NCI-H2196 (cell line): ENCODE data around the gene DDX11.
A peak's percentile ranks its signal among the peaks of the same experiment; 100 is the strongest.
"Not testable (repeated sequence)": the region's sequence is repeated elsewhere in the genome, so short reads cannot be mapped to it uniquely, and the experiment has no call there.

Experiments
- DNase-seq: peaks from one replicate; lab custom pipeline; 2025; ENCODE audit not compliant: unreplicated experiment; lab: John Stamatoyannopoulos, UW

Gene DDX11

DNA sequence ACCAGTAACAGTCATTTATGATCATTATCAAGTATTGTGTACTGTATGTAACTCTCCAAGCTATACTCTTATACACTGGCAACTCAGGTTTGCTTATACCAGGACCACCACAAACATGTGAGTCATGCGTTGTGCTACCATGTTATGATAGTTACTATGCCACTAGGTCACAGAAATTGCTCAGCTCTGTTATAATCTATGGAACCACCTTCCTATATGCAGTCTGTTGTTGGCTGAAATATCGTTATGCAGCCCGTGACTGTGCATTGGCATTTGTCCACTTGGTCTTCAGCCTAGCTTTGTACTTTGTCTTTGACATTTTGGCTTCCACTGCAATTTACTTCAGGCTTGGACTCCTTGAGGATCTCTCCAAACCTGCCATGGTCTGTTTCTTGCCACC is 7.5 kb upstream of the DDX11 start:
- not testable (repeated sequence) for DNase-seq

DNA sequence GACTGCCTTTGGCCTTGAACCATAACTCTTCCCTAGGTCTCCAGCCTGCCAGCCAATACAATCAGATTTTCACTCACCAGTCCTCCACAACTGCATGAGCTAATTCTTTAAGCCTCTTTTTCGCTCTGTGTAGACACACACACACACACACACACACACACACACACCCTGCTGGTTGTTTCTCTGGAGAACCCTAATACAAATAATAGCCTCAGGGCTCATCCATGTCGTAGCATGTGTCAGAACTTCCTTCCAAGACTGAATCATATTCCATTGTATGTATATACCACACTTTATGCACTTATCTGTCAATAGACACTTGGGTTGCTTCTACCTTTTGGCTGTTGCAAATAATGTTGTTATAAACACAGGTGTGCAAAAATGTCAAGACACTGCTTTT is 6.0 kb upstream of the DDX11 start:
- DNase-seq = not testable (repeated sequence)

- not testable (repeated sequence) for DNase-seq
Measured at GRCh38 chr12:31070971-31071740, 2.5 kb upstream of the DDX11 start.

- DNase-seq = peak; percentile 12
Measured at GRCh38 chr12:31072962-31073361, 698 bp upstream of the DDX11 start.

DNA sequence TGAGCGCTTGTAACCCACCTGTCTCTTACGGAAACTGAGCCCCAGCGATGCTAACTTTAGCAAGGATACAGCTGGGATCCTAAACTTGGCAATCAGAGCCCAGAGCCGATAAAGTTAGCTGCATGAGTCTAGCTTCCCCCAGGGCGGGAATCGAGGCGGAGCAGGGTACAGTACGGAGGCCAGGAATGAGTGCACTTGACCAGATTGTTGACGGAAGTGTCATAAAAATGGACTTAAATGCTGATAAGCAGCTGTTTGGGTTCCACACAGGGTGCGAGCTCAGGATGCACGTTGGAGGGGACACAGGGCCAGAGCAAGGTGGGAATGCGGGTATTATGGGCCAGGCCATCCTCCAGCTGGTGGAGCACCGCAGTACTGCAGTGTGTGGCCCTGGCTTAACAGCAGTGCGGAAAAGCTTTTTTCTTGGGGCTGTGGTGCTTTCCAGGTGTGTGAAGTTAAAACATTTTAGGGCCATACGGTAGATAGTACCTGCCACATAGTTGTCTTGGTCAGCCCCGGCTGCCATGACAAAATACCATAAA is 744 bp downstream of the DDX11 start:
- DNase-seq = not testable (repeated sequence)

GRCh38 chr12:31076150-31076549 is 2.5 kb downstream of the DDX11 start:
- not testable (repeated sequence) for DNase-seq

DNA sequence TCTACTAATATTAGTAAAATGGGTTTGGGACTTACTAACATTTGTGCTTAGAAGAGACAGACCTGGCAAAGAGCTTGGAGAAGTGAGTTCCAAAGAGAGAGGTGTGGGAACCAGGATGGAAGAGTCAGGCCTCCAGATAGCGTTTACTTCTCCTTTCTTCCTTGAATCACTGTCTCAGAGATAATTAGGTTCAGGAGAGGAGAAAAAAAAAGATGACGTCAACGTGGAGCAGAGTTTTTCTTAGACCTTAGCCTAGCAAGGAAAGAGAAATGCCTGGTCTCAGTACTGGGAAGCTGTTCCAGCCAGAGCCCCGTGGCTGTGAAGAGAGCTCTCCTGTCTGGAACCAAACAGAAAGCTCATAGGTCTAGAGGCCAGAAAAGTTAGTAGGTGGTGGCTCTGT is 3.4 kb downstream of the DDX11 start:
- DNase-seq = not testable (repeated sequence)

GRCh38 chr12:31077998-31078397 is 4.3 kb downstream of the DDX11 start:
- DNase-seq = not testable (repeated sequence)

GRCh38 chr12:31079421-31079820 is 5.8 kb downstream of the DDX11 start:
- DNase-seq = not testable (repeated sequence)

- DNase-seq = not testable (repeated sequence)
Measured at GRCh38 chr12:31080221-31080620, 6.6 kb downstream of the DDX11 start.

DNA sequence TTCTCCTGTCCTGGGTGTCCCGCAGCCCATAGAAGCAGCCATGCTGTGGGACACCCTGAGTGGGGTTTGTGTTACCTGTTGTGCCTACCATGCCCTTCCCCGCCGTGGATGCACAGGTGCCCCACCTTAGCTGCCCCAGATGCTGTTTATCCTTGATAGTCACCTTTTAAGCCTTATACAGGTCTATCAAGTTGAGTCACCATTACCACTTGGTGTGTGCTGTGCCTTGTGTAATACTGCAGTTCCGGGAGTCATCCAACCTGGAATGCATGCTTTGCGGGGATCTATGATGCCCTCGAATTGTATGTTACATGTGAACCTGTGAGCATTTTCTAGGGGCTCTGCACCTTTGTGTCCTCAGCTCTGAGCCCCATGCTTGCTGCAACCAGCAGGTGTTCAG is 7.6 kb downstream of the DDX11 start:
- not testable (repeated sequence) for DNase-seq

DNA sequence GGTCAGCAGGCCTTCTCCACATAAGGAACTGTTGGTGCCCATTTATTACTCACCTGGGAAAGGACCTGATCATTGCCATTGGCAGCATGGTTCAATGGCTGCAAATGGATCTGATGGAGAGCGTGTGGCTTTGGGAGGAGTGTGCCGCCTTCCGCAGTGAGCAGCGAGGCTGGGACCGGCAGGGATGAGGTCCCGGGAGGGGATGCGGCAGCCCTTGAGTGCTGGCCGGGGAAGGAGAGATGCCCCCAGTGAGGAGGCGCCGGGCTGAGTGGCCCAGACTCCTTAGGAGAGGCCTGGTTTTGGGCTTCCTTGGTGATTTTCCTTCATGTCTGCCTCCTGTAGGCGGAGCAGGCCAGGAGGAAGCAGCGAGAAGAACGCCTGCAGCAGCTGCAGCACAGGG is 10.6 kb downstream of the DDX11 start:
- not testable (repeated sequence) for DNase-seq

- not testable (repeated sequence) for DNase-seq
Measured at GRCh38 chr12:31086032-31086431, 12.4 kb downstream of the DDX11 start.

DNA sequence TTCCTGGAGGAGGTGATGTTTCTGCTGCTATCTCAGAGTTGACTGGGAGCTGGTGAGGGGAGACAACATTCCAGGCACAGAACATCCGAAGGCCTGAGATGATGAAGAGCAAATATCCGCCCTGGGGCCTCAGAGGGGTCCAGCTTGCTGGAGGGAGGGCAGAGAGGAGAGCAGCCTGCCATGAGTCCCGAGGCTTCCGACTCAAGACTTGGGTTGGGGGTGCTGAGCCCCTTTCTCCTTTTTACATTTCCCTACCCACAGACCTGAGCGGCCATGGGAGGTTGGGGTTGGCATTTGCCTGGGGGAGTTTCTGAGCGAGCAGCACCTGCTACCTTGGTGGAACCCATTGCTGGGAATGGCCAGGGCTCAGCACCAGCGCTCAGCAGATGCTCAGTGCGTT is 13.8 kb downstream of the DDX11 start:
- DNase-seq = not testable (repeated sequence)

GRCh38 chr12:31087956-31088355 is 14.3 kb downstream of the DDX11 start:
- not testable (repeated sequence) for DNase-seq

DNA sequence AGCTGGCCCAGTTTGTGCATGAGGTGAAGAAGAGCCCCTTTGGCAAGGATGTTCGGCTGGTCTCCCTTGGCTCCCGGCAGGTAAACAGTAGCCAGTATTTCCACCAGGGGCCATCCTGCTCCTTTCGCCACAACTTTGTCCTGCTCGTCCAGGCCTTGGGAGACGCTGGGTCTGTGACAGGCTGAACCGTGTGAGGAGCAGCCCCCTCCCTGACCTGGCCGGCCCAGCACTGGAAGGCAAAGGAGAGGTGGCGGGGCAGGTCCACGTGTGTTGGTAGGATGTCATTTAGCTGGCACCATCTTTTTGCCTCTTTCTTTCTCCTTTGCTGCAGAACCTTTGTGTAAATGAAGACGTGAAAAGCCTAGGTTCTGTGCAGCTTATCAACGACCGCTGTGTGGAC is 15.4 kb downstream of the DDX11 start:
- no peak for DNase-seq

DNA sequence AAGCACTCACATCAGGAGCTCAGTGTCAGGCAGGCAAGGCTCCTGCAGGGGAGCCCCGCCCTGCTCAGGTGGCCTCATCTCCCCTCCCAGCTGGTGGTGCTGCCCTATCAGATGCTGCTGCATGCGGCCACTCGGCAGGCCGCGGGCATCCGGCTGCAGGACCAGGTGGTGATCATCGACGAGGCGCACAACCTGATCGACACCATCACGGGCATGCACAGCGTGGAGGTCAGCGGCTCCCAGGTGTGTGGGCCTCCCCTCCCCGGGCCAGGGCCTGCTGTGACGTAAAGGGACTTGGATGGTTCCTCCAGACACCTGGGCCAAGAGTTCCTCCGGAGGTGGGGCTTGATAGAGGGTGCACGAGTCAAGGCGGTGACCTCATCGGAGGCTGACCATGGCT is 18.0 kb downstream of the DDX11 start:
- DNase-seq = not testable (repeated sequence)

DNA sequence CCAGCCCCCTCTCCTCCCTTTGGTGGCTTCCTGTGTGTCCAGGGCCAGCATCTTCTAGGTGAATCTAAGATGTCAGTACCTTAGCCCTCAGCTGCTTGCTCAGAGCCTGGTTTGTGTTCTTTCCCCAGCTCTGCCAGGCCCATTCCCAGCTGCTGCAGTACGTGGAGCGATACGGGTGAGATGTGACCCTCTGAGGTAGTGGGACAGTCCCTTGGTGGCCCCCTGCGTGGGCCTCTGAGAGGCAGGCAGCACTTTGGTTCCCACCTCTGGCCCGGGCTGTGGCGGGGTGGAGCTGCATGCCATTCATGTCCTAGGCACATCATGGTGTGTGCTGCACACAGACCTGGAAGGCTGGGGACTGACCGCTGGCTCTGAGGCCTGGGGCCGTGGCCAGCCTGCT is 19.1 kb downstream of the DDX11 start:
- not testable (repeated sequence) for DNase-seq

DNA sequence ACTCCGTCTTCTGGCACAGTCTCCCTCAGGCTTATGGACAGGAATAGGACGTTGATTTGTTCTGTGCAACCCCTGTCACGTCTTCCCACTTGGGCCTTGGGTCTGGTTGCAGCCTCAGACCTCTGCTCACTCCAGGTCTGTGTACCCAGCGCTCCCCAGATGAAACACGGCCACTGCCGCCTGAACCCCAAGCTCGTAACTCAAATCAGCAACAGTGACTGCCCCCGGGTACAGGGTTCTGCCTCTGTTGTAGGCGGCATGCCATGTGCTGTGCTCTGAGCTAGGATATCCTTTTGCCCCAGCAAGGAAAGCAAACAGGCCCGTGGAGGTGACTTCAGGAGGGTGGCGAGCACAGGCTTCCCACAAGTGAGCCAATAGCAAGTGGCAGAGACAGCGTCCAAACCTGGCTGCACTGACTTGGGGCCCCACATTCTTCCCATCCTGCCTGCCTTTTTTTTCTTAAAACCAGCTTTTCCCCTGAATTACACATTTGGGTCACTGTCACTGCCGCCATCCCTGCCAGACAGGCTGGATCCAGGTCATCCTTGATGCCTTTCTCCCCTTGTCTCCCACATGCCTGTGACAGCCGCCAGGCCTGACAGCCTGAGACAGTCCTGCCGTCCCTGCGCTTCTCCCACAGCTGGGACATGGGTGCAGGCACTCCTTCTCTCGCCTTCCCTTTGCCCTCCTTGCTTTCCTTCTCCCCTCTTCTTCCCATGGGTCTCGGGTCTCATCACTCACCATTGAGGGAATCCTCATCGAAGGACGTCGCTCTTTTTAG is 21.6 kb downstream of the DDX11 start:
- DNase-seq = not testable (repeated sequence)

- not testable (repeated sequence) for DNase-seq
Measured at GRCh38 chr12:31096251-31097065, 22.8 kb downstream of the DDX11 start.

DNA sequence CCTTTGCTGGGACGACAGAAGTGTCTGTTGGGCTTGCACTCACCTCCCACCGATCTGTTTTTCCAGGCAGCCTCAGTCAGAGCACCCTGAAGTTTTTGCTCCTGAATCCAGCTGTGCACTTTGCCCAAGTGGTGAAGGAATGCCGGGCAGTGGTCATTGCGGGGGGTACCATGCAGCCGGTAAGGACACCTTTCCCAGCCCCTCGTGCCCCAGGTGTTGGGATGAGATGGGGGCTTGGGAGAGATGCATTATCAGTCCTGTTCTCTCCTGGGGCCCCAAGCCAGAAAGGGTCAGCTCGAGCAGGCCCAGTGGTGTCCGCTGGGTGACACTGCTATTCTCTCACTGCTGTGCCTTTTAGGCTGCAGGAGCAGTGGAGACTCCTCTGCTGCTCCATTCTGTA is 24.2 kb downstream of the DDX11 start:
- not testable (repeated sequence) for DNase-seq
